Measurements from ENCODE around the gene SYNGR2.
A peak's percentile ranks its signal among the peaks of the same experiment; 100 is the strongest.

SYNGR2 gene

DNA sequence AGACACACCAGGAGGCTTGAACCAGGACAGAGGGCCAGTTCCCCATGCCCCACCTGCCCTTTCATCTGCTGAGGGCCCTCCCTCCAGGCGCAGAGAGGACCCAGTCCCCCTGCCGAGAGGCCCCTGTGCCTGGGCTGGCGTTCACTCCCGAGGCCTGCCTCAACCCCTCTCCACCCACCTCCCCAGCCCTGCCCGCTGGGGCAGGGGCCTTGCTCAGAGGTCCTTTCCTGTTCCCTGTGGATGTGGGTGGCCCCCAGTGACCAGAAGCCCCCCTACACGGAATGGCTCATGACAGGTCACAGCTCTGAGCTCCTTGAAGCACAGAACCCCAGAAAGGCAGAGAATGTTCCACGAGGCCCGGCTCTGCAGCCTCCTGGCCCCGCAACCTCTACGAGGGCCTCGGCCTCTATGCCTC is 46.6 kb upstream of the SYNGR2 start:
- H3K4me3 ChIP-seq (ENCODE audit: low read depth, low read length), result no peak overlapping the region
- no peak for DNase-seq (ENCODE audit: low read depth)
- TF ChIP-seq, protein P1, sequence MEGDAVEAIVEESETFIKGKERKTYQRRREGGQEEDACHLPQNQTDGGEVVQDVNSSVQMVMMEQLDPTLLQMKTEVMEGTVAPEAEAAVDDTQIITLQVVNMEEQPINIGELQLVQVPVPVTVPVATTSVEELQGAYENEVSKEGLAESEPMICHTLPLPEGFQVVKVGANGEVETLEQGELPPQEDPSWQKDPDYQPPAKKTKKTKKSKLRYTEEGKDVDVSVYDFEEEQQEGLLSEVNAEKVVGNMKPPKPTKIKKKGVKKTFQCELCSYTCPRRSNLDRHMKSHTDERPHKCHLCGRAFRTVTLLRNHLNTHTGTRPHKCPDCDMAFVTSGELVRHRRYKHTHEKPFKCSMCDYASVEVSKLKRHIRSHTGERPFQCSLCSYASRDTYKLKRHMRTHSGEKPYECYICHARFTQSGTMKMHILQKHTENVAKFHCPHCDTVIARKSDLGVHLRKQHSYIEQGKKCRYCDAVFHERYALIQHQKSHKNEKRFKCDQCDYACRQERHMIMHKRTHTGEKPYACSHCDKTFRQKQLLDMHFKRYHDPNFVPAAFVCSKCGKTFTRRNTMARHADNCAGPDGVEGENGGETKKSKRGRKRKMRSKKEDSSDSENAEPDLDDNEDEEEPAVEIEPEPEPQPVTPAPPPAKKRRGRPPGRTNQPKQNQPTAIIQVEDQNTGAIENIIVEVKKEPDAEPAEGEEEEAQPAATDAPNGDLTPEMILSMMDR (IDR thresholded peaks at IDR 0.05; ENCODE audit: low read depth, low read length), result no peak
- TF ChIP-seq, protein P2, sequence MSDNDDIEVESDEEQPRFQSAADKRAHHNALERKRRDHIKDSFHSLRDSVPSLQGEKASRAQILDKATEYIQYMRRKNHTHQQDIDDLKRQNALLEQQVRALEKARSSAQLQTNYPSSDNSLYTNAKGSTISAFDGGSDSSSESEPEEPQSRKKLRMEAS (IDR thresholded peaks at IDR 0.05; ENCODE audit: low read depth, low read length), result no peak
- no peak for TF ChIP-seq MYC (IDR thresholded peaks at IDR 0.05; ENCODE audit: low read depth, low read length)
- no peak for TF ChIP-seq POLR2A (IDR thresholded peaks at IDR 0.05; ENCODE audit: extremely low read depth, insufficient read length)

DNA sequence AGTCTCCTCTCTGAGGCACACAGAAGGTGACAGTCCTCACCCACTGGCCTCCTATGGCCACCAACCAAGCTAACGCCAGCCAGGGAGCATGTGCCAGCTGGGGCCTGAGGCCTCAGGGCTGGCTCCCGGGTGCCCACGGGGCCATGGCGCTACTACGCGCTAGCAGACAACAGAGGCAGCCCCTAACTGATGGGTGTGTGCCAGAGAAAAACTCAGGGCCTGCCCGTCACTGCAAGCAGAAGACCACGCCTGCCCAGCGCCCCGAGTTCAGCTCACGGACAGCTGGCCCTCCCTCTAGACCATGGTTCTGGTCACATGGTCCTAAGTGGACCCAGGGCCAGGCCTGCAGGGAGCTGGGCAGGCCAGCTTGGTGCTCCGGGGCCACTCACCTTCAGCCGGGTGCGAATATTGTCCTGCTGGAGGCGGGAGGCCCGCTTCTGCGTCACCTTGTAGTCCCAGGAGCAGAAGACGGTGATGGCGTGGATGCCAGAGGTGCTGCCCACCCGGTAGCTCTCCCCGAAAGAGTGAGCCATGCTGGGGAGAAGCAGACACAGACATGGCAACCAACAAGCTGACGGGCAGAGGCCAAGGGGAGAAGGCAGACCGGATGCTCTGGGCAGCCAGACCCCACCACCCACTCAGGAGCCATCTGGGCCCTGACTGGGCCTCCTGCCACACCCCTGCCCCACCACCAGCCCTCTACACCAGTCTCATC is 46.0 kb upstream of the SYNGR2 start:
- DNase-seq (ENCODE audit: low read depth), result no peak
- no peak for TF ChIP-seq MYC (IDR thresholded peaks at IDR 0.05; ENCODE audit: low read depth, low read length)
- TF ChIP-seq, protein P1 (IDR thresholded peaks at IDR 0.05; ENCODE audit: low read depth, low read length), result no peak
- TF ChIP-seq, protein P2 (IDR thresholded peaks at IDR 0.05; ENCODE audit: low read depth, low read length), result no peak
- TF ChIP-seq POLR2A (IDR thresholded peaks at IDR 0.05; ENCODE audit: extremely low read depth, insufficient read length), result no peak
- no peak overlapping the region for H3K4me3 ChIP-seq (ENCODE audit: low read depth, low read length)

DNA sequence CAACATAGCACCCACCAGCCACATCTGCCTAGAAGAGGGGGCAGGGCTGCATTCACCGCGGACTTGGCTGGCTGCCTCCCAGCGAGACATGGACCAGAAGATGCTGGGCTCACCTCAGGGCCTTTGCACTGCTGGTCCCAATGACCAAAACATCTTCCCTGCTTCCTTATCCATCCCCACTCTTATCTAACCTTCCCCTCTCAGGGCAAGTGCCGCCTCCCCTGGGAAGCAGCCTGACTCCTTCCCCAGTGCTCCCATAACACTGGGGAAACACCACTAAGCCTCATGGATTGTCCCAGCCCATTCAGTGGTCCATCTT is 45.5 kb upstream of the SYNGR2 start:
- no peak for TF ChIP-seq MYC (IDR thresholded peaks at IDR 0.05; ENCODE audit: low read depth, low read length)
- no peak for TF ChIP-seq POLR2A (IDR thresholded peaks at IDR 0.05; ENCODE audit: extremely low read depth, insufficient read length)
- TF ChIP-seq, protein P2 (IDR thresholded peaks at IDR 0.05; ENCODE audit: low read depth, low read length), result no peak
- no peak for DNase-seq (ENCODE audit: low read depth)
- H3K4me3 ChIP-seq (ENCODE audit: low read depth, low read length), result no peak overlapping the region

DNA sequence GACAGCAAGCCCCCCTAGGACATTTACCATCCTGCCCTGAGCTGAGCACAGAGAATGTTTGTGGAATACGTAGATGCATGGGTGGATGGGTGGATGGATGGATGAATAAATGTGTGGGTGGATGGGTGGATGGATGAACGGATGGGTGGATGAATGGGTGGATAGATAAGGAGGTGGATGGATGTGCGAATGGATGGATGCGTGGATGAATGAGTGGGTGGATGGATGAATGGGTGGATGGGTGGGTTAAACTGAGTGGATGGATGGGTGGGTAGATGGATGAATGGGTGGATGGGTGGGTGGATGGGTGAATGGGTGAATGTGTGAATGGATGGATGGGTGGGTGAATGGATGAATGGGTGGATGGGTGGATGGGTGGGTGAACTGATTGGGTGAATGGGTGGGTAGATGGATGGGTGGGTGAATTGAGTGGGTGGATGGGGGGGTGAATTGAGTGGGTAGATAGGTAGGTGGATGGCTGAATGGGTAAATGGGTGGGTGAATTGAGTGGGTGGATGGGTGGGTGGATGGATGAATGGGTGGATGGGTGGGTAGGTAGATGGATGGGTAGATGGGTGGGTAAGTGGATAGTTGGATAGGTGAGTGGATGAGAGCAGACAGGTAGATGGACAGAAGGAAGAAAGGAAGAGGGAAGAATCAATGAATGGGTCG is 45.0 kb upstream of the SYNGR2 start:
- no peak for TF ChIP-seq MYC (IDR thresholded peaks at IDR 0.05; ENCODE audit: low read depth, low read length)
- TF ChIP-seq, protein P1 (IDR thresholded peaks at IDR 0.05; ENCODE audit: low read depth, low read length), result no peak
- TF ChIP-seq POLR2A (IDR thresholded peaks at IDR 0.05; ENCODE audit: extremely low read depth, insufficient read length), result no peak
- TF ChIP-seq, protein P2 (IDR thresholded peaks at IDR 0.05; ENCODE audit: low read depth, low read length), result no peak
- no peak for DNase-seq (ENCODE audit: low read depth)
- H3K4me3 ChIP-seq (ENCODE audit: low read depth, low read length), result no peak overlapping the region

DNA sequence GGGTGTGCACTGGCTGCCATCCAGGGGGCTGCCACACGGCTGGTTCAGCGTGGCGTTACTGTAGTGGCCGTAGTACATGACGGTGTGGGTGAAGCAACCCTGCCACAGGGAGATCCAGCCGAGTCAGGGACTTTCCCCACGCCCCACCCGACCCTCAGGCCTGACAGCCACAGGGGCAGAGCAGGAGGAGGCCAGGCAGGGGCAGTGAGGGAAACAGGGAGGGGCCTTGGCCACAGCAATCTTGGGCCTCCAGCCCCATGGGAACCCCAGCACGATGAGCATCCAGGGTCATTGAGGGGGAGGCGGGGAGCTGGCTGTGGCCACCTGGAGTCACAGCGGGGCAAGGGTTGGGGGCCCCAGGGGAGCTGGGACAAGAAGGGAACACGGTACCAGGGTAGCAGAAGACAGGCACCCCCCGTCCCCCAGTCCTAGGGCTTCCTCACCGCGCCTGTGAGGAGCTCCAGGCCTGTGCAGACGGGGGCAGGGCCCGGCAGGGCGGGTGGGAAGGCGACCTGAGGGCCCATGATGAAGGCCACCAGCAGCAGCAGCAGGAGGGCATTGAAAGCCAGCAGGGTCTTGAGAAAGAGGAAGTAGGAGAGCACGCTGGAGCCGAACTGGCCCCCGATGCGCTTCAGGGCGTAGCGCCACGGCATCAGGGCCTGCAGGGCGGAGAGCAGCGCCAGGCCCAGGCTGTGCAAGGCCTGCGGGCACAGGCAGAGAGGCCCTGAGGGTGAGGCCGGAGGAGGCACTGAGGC is 44.1 kb upstream of the SYNGR2 start:
- TF ChIP-seq, protein P2 (IDR thresholded peaks at IDR 0.05; ENCODE audit: low read depth, low read length), result peak; percentile 79
- TF ChIP-seq, protein P1 (IDR thresholded peaks at IDR 0.05; ENCODE audit: low read depth, low read length), result no peak
- TF ChIP-seq MYC (IDR thresholded peaks at IDR 0.05; ENCODE audit: low read depth, low read length), result peak; percentile 87
- DNase-seq (ENCODE audit: low read depth), result peak; percentile 97
- H3K4me3 ChIP-seq (ENCODE audit: low read depth, low read length), result peak overlapping the region; percentile 27

DNA sequence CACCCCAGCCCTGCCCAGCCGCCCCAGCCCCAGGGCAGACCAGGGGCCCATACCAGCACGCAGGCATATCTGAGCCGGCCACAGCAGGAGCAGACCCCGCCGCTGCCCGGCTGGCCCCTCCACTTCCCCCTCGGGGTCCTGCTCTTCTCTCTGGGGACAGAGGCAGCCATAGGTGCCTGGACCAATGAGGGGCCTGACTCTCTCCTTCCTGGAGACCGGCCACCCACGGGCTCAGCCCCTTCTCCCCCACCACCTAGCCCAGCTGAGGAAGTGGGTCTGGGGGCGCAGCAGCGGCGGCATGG is 43.6 kb upstream of the SYNGR2 start:
- H3K4me3 ChIP-seq (ENCODE audit: low read depth, low read length), result peak overlapping the region; percentile 27
- TF ChIP-seq MYC (IDR thresholded peaks at IDR 0.05; ENCODE audit: low read depth, low read length) (no peak), POLR2A (IDR thresholded peaks at IDR 0.05; ENCODE audit: extremely low read depth, insufficient read length) (no peak)
- TF ChIP-seq, protein P1 (IDR thresholded peaks at IDR 0.05; ENCODE audit: low read depth, low read length), result no peak
- TF ChIP-seq, protein P2 (IDR thresholded peaks at IDR 0.05; ENCODE audit: low read depth, low read length), result no peak
- no peak for DNase-seq (ENCODE audit: low read depth)

Measured in NB4 (cell line).